ENCODE results near the gene EIF4G1. TPM values are rescaled to one million over a fixed set of nuclear protein-coding genes. Genes with fewer than 3 reads are reported as not detected.

The EIF4G1 gene
- total and polyA plus RNA-seq, 2 donors (not counting 3 experiments of a cell fraction or from before 2014, with no cell fraction given) = 355 to 532 TPM

GRCh38 chr3:184377882-184378445, 63.6 kb downstream of the EIF4G1 start, which contains the start of gene THPO:
Gene THPO, minus strand, starts transcription at chr3:184378207. Its CDS starts 1,948 bp downstream, at chr3:184376259.
- H3K27ac ChIP-seq (ENCODE audit: insufficient read depth, low read depth, low read length) = no peak within 1 kb of the TSS
- H3K27me3 ChIP-seq (ENCODE audit: control insufficient read depth in 2 of 2, insufficient read depth in 2 of 2, low read length in 2 of 2) = peaks cover 44 to 53% of the 10 kb centered on the region in 2 experiments
- no peak within 1 kb of the TSS for H3K9ac ChIP-seq (replicated peaks; ENCODE audit: extremely low read depth, insufficient read depth, low read length)
- intact Hi-C loops (cut with micrococcal nuclease) (loop anchor here (10.0 kb wide), 1 partner anchor 397 kb away; no protein-coding TSS in a partner anchor), dilution Hi-C loops (cut with MboI; ENCODE audit: extremely low pct_ligation_motif_present, low sequenced_read_pairs) (no loop called here)
- peaks cover 10% of the 10 kb centered on the region for H3K4me1 ChIP-seq (ENCODE audit: control insufficient read depth, extremely low read depth, insufficient read depth, low read length)
- DNase-seq (ENCODE audit: low read depth, low spot score) (no peak), FAIRE-seq (no peak)
- no peak within 1 kb of the TSS for H3K4me3 ChIP-seq (replicated peaks in 1 of 3; ENCODE audit: insufficient read depth in 1 of 3, low read depth in 1 of 3, low read length in 3 of 3)
- no peak within 1 kb of the TSS for H2AFZ ChIP-seq (ENCODE audit: low read depth, low read length)
- H3K79me2 ChIP-seq (ENCODE audit: control insufficient read depth, insufficient read depth, low read length) = no peaks in the 10 kb centered on the region
- no TSS peak for BruUV-seq (replicated peaks)
- ChIA-PET CTCF (interaction anchor here (0.9 to 1.6 kb wide), 3 partner anchors 13 to 89 kb away, joined by 3 read pairs; no protein-coding TSS in a partner anchor), POLR2A (no interaction called here)
- no peaks in the 10 kb centered on the region for H4K20me1 ChIP-seq (replicated peaks; ENCODE audit: control insufficient read depth, extremely low read depth, insufficient read depth, low read length)
- H3K9me1 ChIP-seq (replicated peaks; ENCODE audit: control insufficient read depth, extremely low read depth, insufficient read depth, low read length) = no peaks in the 10 kb centered on the region
- H3K4me2 ChIP-seq (ENCODE audit: insufficient read depth, low read length) = no peak within 1 kb of the TSS
- H3K36me3 ChIP-seq (ENCODE audit: control insufficient read depth in 2 of 2, extremely low read depth in 1 of 2, insufficient read depth in 2 of 2, low read length in 2 of 2) = no peaks in the 10 kb centered on the region
- no peaks in the 10 kb centered on the region for H3K9me3 ChIP-seq (replicated peaks; ENCODE audit: control insufficient read depth, insufficient read depth, low read length)
- no peak for TF ChIP-seq EZH2 (IDR thresholded peaks at IDR 0.05; ENCODE audit: borderline replicate concordance, low read depth, low read length, severe bottlenecking)

- H4K20me1 ChIP-seq (replicated peaks; ENCODE audit: control insufficient read depth, extremely low read depth, insufficient read depth, low read length) = no peaks in the 10 kb centered on the region
- FAIRE-seq = no peak
- intact Hi-C loops (cut with micrococcal nuclease) (loop anchor here (10.0 kb wide), 1 partner anchor 396 kb away; no protein-coding TSS in a partner anchor), dilution Hi-C loops (cut with MboI; ENCODE audit: extremely low pct_ligation_motif_present, low sequenced_read_pairs) (no loop called here)
- no peak overlapping the region for H3K9ac ChIP-seq (replicated peaks; ENCODE audit: extremely low read depth, insufficient read depth, low read length)
- no peaks in the 10 kb centered on the region for H3K9me3 ChIP-seq (replicated peaks; ENCODE audit: control insufficient read depth, insufficient read depth, low read length)
- peaks cover 44 to 53% of the 10 kb centered on the region in 2 experiments for H3K27me3 ChIP-seq (ENCODE audit: control insufficient read depth in 2 of 2, insufficient read depth in 2 of 2, low read length in 2 of 2)
- H3K36me3 ChIP-seq (ENCODE audit: control insufficient read depth in 2 of 2, extremely low read depth in 1 of 2, insufficient read depth in 2 of 2, low read length in 2 of 2) = no peaks in the 10 kb centered on the region
- DNase-seq (ENCODE audit: low read depth, low spot score) = no peak
- CTCF ChIA-PET = no interaction called here
- POLR2A ChIA-PET = no interaction called here
- no peak for TF ChIP-seq CTCF (IDR thresholded peaks at IDR 0.05; ENCODE audit: extremely low read depth in 1 of 2, insufficient read depth in 1 of 2, low read depth in 1 of 2, low read length in 2 of 2)
- TF ChIP-seq EZH2 (IDR thresholded peaks at IDR 0.05; ENCODE audit: borderline replicate concordance, low read depth, low read length, severe bottlenecking) = peak; percentile 63
- BruUV-seq (replicated peaks) = no TSS peak
- no peak overlapping the region for H3K4me3 ChIP-seq (replicated peaks in 1 of 3; ENCODE audit: insufficient read depth in 1 of 3, low read depth in 1 of 3, low read length in 3 of 3)
- no peak overlapping the region for H3K4me2 ChIP-seq (ENCODE audit: insufficient read depth, low read length)
- H3K4me1 ChIP-seq (ENCODE audit: control insufficient read depth, extremely low read depth, insufficient read depth, low read length) = peaks cover 10% of the 10 kb centered on the region
- H3K79me2 ChIP-seq (ENCODE audit: control insufficient read depth, insufficient read depth, low read length) = no peaks in the 10 kb centered on the region
- no peak overlapping the region for H3K27ac ChIP-seq (ENCODE audit: insufficient read depth, low read depth, low read length)
- H3K9me1 ChIP-seq (replicated peaks; ENCODE audit: control insufficient read depth, extremely low read depth, insufficient read depth, low read length) = no peaks in the 10 kb centered on the region
- H2AFZ ChIP-seq (ENCODE audit: low read depth, low read length) = no peak overlapping the region
Measured at GRCh38 chr3:184378651-184379357, 64.4 kb downstream of the EIF4G1 start.
